IMR-90 (cell line): ENCODE results near the gene MAFG. TPM values are rescaled to one million over a fixed set of nuclear protein-coding genes. Genes with fewer than 3 reads are reported as not detected.
A peak's percentile ranks its signal among the peaks of the same experiment; 100 is the strongest.

Source experiments
- ATAC-seq: fragments of 200-7000 bp; cut with Tn5 transposase; 2 replicates; pipeline ENCODE4 v1.9.1; 2020; ENCODE audit warnings: low read depth, mild to moderate bottlenecking, moderate library complexity
- BruUV-seq: library from RNA; stranded (reverse); fragments of 400-500 nt; replicated peaks from 2 replicates; lab custom pipeline; 2021; lab: Mats Ljungman, UMichigan
- CTCF ChIA-PET: fragments of 300-600 bp; formaldehyde crosslinking; extraction: SDS; loops from one replicate; lab custom pipeline; 2021; ENCODE audit warnings: antibody characterized with exemption; lab: Yijun Ruan, JAX
- POLR2A ChIA-PET: fragments of 300-600 bp; sonication (Branson Sonifier 250); formaldehyde crosslinking; loops from one replicate; lab custom pipeline; 2022; ENCODE audit warnings: antibody characterized with exemption; ENCODE audit not compliant: unreplicated experiment; lab: Charles Lee
- DNase-seq: peaks from one replicate; pipeline ENCODE4 v3.0.0; 2013
- H2AFZ ChIP-seq: replicated peaks from 2 replicates; pipeline ENCODE3; 2013; ENCODE audit warnings: low read length, mild to moderate bottlenecking; ENCODE audit not compliant: poor library complexity
- H2AK5ac ChIP-seq: 2 replicates; pipeline ENCODE4 v1.6.1; 2013; ENCODE audit warnings: low read depth, low read length, inconsistent platforms
- H2AK9ac ChIP-seq: replicated peaks from 2 replicates; pipeline ENCODE3; 2013; ENCODE audit warnings: mild to moderate bottlenecking, low read depth, low read length, moderate library complexity; ENCODE audit not compliant: poor library complexity
- H2BK120ac ChIP-seq: 2 replicates; pipeline ENCODE4 v1.6.1; 2013; ENCODE audit warnings: low read depth, low read length, inconsistent platforms
- H2BK15ac ChIP-seq: 3 replicates; pipeline ENCODE4 v1.6.1; 2013; ENCODE audit warnings: low read depth, low read length, inconsistent platforms
- H2BK20ac ChIP-seq: 2 replicates; pipeline ENCODE4 v1.6.1; 2013; ENCODE audit warnings: low read depth, mild to moderate bottlenecking, inconsistent platforms, low read length, moderate library complexity
- H2BK5ac ChIP-seq: 2 replicates; pipeline ENCODE4 v1.6.1; 2013; ENCODE audit warnings: mild to moderate bottlenecking, low read depth, low read length, inconsistent platforms; ENCODE audit not compliant: poor library complexity, severe bottlenecking
- H3K14ac ChIP-seq: replicated peaks from 2 replicates; pipeline ENCODE4 v1.6.1; 2013; ENCODE audit warnings: low read depth, low read length, inconsistent platforms
- H3K18ac ChIP-seq: 2 replicates; pipeline ENCODE4 v1.6.1; 2013; ENCODE audit warnings: low read depth, low read length, control low read depth
- H3K23ac ChIP-seq: 2 replicates; pipeline ENCODE4 v1.6.1; 2013; ENCODE audit warnings: low read depth, low read length, inconsistent platforms
- H3K27ac ChIP-seq: 2 replicates; pipeline ENCODE4 v1.5.1; 2013; ENCODE audit warnings: mild to moderate bottlenecking, control low read depth, low read length; ENCODE audit not compliant: insufficient read depth
- H3K27me3 ChIP-seq: 2 replicates; pipeline ENCODE4 v1.6.1; 2013; ENCODE audit warnings: low read length; ENCODE audit not compliant: control insufficient read depth, insufficient read depth
- H3K36me3 ChIP-seq: 2 replicates; pipeline ENCODE4 v1.6.1; 2013; ENCODE audit warnings: low read length, mixed read lengths; ENCODE audit not compliant: control insufficient read depth, insufficient read depth
- H3K4ac ChIP-seq: 2 replicates; pipeline ENCODE4 v1.6.1; 2013; ENCODE audit warnings: low read depth, low read length, inconsistent platforms
- H3K4me1 ChIP-seq: 2 replicates; pipeline ENCODE4 v1.6.1; 2013; ENCODE audit warnings: low read length, mixed read lengths; ENCODE audit not compliant: control insufficient read depth, insufficient read depth
- H3K4me2 ChIP-seq: 2 replicates; pipeline ENCODE4 v1.6.1; 2013; ENCODE audit warnings: low read depth, mild to moderate bottlenecking, control low read depth, low read length, moderate library complexity
- H3K4me3 ChIP-seq: 2 replicates; pipeline ENCODE4 v1.5.1; 2013; ENCODE audit warnings: low read depth, mild to moderate bottlenecking, control low read depth, low read length, moderate library complexity; ENCODE audit not compliant: insufficient read depth
- H3K56ac ChIP-seq: 2 replicates; pipeline ENCODE4 v1.6.1; 2013; ENCODE audit warnings: low read length, inconsistent platforms; ENCODE audit not compliant: insufficient read depth; ENCODE audit errors: extremely low read depth
- H3K79me1 ChIP-seq, 2 experiments: 2 replicates each; pipeline ENCODE4 v1.6.1; 2013; ENCODE audit warnings: low read length in 2 of 2, inconsistent platforms in 1 of 2, low read depth in 1 of 2
- H3K9ac ChIP-seq: 2 replicates; pipeline ENCODE4 v1.6.1; 2013; ENCODE audit warnings: low read depth, low read length, control low read depth
- H3K9me1 ChIP-seq: 2 replicates; pipeline ENCODE4 v1.6.1; 2013; ENCODE audit warnings: low read length, inconsistent platforms; ENCODE audit not compliant: insufficient read depth
- H3K9me3 ChIP-seq: 2 replicates; pipeline ENCODE4 v1.6.1; 2013; ENCODE audit warnings: low read length; ENCODE audit not compliant: control insufficient read depth, insufficient read depth
- H4K20me1 ChIP-seq: 2 replicates; pipeline ENCODE4 v1.6.1; 2013; ENCODE audit warnings: low read length, inconsistent platforms; ENCODE audit not compliant: insufficient read depth
- H4K5ac ChIP-seq: 2 replicates; pipeline ENCODE4 v1.6.1; 2013; ENCODE audit warnings: mild to moderate bottlenecking, low read depth, low read length, control low read depth
- H4K8ac ChIP-seq, 2 experiments: 2 replicates each; pipeline ENCODE4 v1.6.1; 2013; ENCODE audit warnings: low read depth in 2 of 2, low read length in 2 of 2, control low read depth in 1 of 2, inconsistent platforms in 1 of 2
- H4K91ac ChIP-seq: 2 replicates; pipeline ENCODE4 v1.6.1; 2013; ENCODE audit warnings: low read depth, low read length, inconsistent platforms; ENCODE audit not compliant: insufficient read depth
- BHLHE40 ChIP-seq: fragments of 150-350 bp; IDR thresholded peaks from 2 replicates; pipeline ENCODE4 v1.6.1; 2016; ENCODE audit warnings: mild to moderate bottlenecking, low read depth, low read length
- CEBPB ChIP-seq: IDR thresholded peaks from 2 replicates; pipeline ENCODE4 v1.6.1; 2012; ENCODE audit warnings: low read depth, low read length, improper control_type of control experiment
- CHD1 ChIP-seq: IDR thresholded peaks from 2 replicates; pipeline ENCODE4 v1.6.1; 2012; ENCODE audit warnings: low read depth, low read length, improper control_type of control experiment
- CTCF ChIP-seq: conservative IDR thresholded peaks from 2 replicates; pipeline ENCODE4 v1.5.1; 2012; ENCODE audit warnings: mild to moderate bottlenecking, low read depth, low read length, improper control_type of control experiment
- ELK1 ChIP-seq: fragments of 150-350 bp; IDR thresholded peaks from 2 replicates; pipeline ENCODE4 v1.6.1; 2016; ENCODE audit warnings: low read depth, mild to moderate bottlenecking, low read length, moderate library complexity, borderline replicate concordance
- FOS ChIP-seq: fragments of 150-350 bp; IDR thresholded peaks from 2 replicates; pipeline ENCODE4 v1.6.1; 2016; ENCODE audit warnings: low read depth, low read length
- MAZ ChIP-seq: IDR thresholded peaks from 2 replicates; pipeline ENCODE4 v1.6.1; 2012; ENCODE audit warnings: low read depth, mild to moderate bottlenecking, low read length, improper control_type of control experiment, moderate library complexity, borderline replicate concordance
- MXI1 ChIP-seq: IDR thresholded peaks from 2 replicates; pipeline ENCODE4 v1.6.1; 2012; ENCODE audit warnings: low read depth, mild to moderate bottlenecking, low read length, moderate library complexity, borderline replicate concordance
- NFE2L2 ChIP-seq: fragments of 150-350 bp; IDR thresholded peaks from 2 replicates; pipeline ENCODE4 v1.6.1; 2016; ENCODE audit warnings: low read depth, mild to moderate bottlenecking, low read length
- POLR2A ChIP-seq: IDR thresholded peaks from 2 replicates; pipeline ENCODE4 v1.6.1; 2012; ENCODE audit warnings: mild to moderate bottlenecking, low read depth, low read length
- RAD21 ChIP-seq: IDR thresholded peaks from 2 replicates; pipeline ENCODE4 v1.6.1; 2012; ENCODE audit warnings: low read length, improper control_type of control experiment
- RCOR1 ChIP-seq: IDR thresholded peaks from 2 replicates; pipeline ENCODE4 v1.6.1; 2012; ENCODE audit warnings: mild to moderate bottlenecking, low read length, improper control_type of control experiment; ENCODE audit not compliant: insufficient replicate concordance
- RFX5 ChIP-seq: IDR thresholded peaks from 2 replicates; pipeline ENCODE4 v1.8.0; 2012; ENCODE audit warnings: low read depth, mild to moderate bottlenecking, low read length, moderate library complexity
- USF2 ChIP-seq: fragments of 150-350 bp; IDR thresholded peaks from 2 replicates; pipeline ENCODE4 v1.6.1; 2017; ENCODE audit warnings: mild to moderate bottlenecking, antibody characterized with exemption, low read length, low read depth
- WGBS, 2 experiments: methylation state at CpG; one replicate each; pipeline versions ENCODE4 v1.1.5 to v1.1.7; 2013; ENCODE audit warnings: missing lambda C conversion rate in 2 of 2; ENCODE audit not compliant: insufficient read length in 1 of 2; ENCODE audit errors: extremely low coverage in 2 of 2; 5-methylcytosine and 5-hydroxymethylcytosine counted together
- dilution Hi-C: fragments of 300-500 bp; cut with HindIII; formaldehyde crosslinking; loops from one replicate; pipeline ENCODE4 v1.14.3; 2018; ENCODE audit warnings: low sequenced_read_pairs; ENCODE audit not compliant: unreplicated experiment
- in situ Hi-C: fragments of 300-500 bp; cut with MboI; formaldehyde crosslinking; loops from 3 replicates; pipeline ENCODE4 v1.14.3; 2019; ENCODE audit warnings: low sequenced_read_pairs, inconsistent platforms, mixed read lengths
- intact Hi-C: fragments of 100-400 bp; cut with micrococcal nuclease; formaldehyde crosslinking; loops from 2 replicates; pipeline ENCODE4 v1.10.0; 2022
- polyA plus RNA-seq, 3 experiments: library from polyadenylated mRNA; depleted of rRNA; stranded (reverse); fragments of >200 nt; gene quantifications; 2 replicates each; pipeline ENCODE4 v1.2.3, GENCODE V29; 2012; ENCODE audit warnings: low replicate concordance in 1 of 3
- total RNA-seq: library from RNA; depleted of rRNA; stranded (reverse); fragments of >200 nt; gene quantifications from 2 replicates; pipeline ENCODE4 v1.2.3, GENCODE V29; 2012

Gene MAFG
- total and polyA plus RNA-seq, 2 of the 4 experiments (the other 2 are of a cell fraction): 6.1 to 15.4 TPM

GRCh38 chr17:81962499-81963441 lies 35.2 kb upstream of the MAFG start:
- DNase-seq (no peak), ATAC-seq (no peak)
- no TSS peak for BruUV-seq
- CTCF ChIA-PET: no interaction called here
- no peak overlapping the region for H3K4me2 ChIP-seq
- no peak overlapping the region for H4K5ac ChIP-seq
- H4K8ac ChIP-seq: no peak overlapping the region
- no peaks in the 10 kb centered on the region for H4K20me1 ChIP-seq
- H3K4me3 ChIP-seq: no peak overlapping the region
- no peak overlapping the region for H3K18ac ChIP-seq
- in situ Hi-C loops: no loop called here
- H3K23ac ChIP-seq: no peak overlapping the region
- H2BK120ac ChIP-seq: no peak overlapping the region
- no peak overlapping the region for H2BK5ac ChIP-seq
- peaks cover 48% of the 10 kb centered on the region for H3K27me3 ChIP-seq
- H3K79me1 ChIP-seq: no peaks in the 10 kb centered on the region
- dilution Hi-C loops: no loop called here
- H2AK5ac ChIP-seq: no peak overlapping the region
- H3K56ac ChIP-seq: no peak overlapping the region
- no peaks in the 10 kb centered on the region for H3K36me3 ChIP-seq
- no peak overlapping the region for H2BK15ac ChIP-seq
- H3K9ac ChIP-seq: no peak overlapping the region
- no peak overlapping the region for H3K14ac ChIP-seq
- H3K9me3 ChIP-seq: no peaks in the 10 kb centered on the region
- no peak overlapping the region for H3K4ac ChIP-seq
- peaks cover 8% of the 10 kb centered on the region; the same call in 1 of the 2 replicates for H3K4me1 ChIP-seq
- H3K27ac ChIP-seq: no peak overlapping the region
- 72% methylated on average over 16 of the region's 37 CpGs; no CpG with 5 or more reads in 1 of the 2 experiments for WGBS, 2 experiments
- POLR2A ChIA-PET: no interaction called here
- H2BK20ac ChIP-seq: no peak overlapping the region
- H2AK9ac ChIP-seq: peak overlapping the region; percentile 70
- no peak overlapping the region for H4K91ac ChIP-seq
- H2AFZ ChIP-seq: peak overlapping the region; percentile 51
- no peaks in the 10 kb centered on the region for H3K9me1 ChIP-seq
- intact Hi-C loops: loop anchor here (10.0 kb wide), 1 partner anchor 192 kb away; no protein-coding TSS in a partner anchor
- no peak for TF ChIP-seq MAZ
- TF ChIP-seq RFX5: no peak
- no peak for TF ChIP-seq MXI1
- no peak for TF ChIP-seq POLR2A
- no peak for TF ChIP-seq CTCF
- TF ChIP-seq RCOR1: no peak
- TF ChIP-seq NFE2L2: no peak
- no peak for TF ChIP-seq RAD21
- TF ChIP-seq USF2: no peak
- TF ChIP-seq CEBPB: no peak
- TF ChIP-seq ELK1: no peak
- TF ChIP-seq BHLHE40: no peak
- TF ChIP-seq CHD1: no peak
- TF ChIP-seq FOS: no peak
